Transverse colon (tissue), 4 donors: ENCODE data around the gene GPD2.

Experiments used
- CTCF ChIP-seq, 5 experiments: fragments of 200-600 bp in 3 of 5; fragments of 450-650 bp in 2 of 5; sonication (generic) in 3 of 5; IDR thresholded peaks; 1 replicate in 2 of 5; 2 replicates in 3 of 5; pipeline ENCODE4 v1.5.1; 2016 to 2017; ENCODE audit warnings: antibody characterized with exemption in 5 of 5, inconsistent platforms in 3 of 5, mild to moderate bottlenecking in 2 of 5, moderate library complexity in 1 of 5
- EP300 ChIP-seq: sonication (generic); formaldehyde crosslinking; IDR thresholded peaks from one replicate; pipeline ENCODE4 v1.6.1; 2017; ENCODE audit warnings: antibody characterized with exemption, low read depth
- POLR2A ChIP-seq: fragments of 450-650 bp; IDR thresholded peaks from one replicate; pipeline ENCODE4 v1.6.1; 2016; ENCODE audit warnings: antibody characterized with exemption, mild to moderate bottlenecking, moderate library complexity
- POLR2AphosphoS5 ChIP-seq, 3 donors: sonication (generic); formaldehyde crosslinking; IDR thresholded peaks; one replicate each; pipeline ENCODE4 v1.6.1; 2016; ENCODE audit warnings: antibody characterized with exemption in 3 of 3

DNA sequence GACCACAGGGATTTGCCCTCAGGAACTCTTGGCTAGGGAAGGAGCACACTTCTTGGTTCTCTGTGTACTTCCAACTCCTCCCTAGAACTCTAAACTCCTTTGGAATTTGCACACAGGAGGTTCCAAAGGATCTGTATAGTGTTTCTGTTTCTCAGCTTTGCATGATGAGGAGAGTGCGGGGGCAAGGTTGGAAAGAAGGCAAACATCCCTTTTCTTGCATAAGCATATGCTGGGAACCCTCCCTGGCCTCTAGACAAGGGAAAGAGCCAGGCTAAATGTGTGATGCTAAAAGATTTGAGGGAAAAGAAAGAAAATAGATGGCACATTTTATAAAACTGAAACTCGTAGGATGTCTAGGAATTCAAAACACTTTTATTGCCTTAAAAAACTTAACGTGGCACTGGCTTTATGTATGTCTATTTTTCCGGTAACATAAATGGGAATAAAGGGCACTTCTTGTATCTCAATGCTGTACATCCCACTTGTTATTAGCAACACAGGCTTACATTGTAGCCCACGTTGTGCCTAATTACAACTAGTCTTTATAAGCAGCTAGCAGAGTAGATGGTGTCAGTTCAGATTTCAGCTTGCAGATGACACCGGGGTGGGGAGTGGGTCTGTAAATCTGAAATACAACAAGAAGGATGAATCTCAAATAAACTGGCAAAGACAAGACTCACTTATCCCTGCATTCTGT lies 165.8 kb downstream of the GPD2 start:
- TF ChIP-seq POLR2A (no peak), CTCF (IDR thresholded peaks at IDR 0.05) (no peak), POLR2AphosphoS5 (IDR thresholded peaks at IDR 0.05) (no peak), EP300 (no peak)
